GM13977 (cell line): ENCODE measurements around the gene SLAIN2.

Experiments used
- DNase-seq: peaks from one replicate; pipeline ENCODE4 v3.0.0; 2012; ENCODE audit warnings: low spot score
- CTCF ChIP-seq: IDR thresholded peaks from 2 replicates; pipeline ENCODE4 v1.5.1; 2012; ENCODE audit warnings: mild to moderate bottlenecking, control low read depth; ENCODE audit not compliant: insufficient read depth; ENCODE audit errors: extremely low read depth, missing control alignments
- in situ Hi-C: fragments of 300-500 bp; cut with MboI; formaldehyde crosslinking; loops from one replicate; pipeline ENCODE4 v1.12.0; 2022; ENCODE audit warnings: low sequenced_read_pairs, low pct_unique_long_range_greater_than_20kb, mixed read lengths, inconsistent platforms; ENCODE audit not compliant: unreplicated experiment

Gene SLAIN2

DNA sequence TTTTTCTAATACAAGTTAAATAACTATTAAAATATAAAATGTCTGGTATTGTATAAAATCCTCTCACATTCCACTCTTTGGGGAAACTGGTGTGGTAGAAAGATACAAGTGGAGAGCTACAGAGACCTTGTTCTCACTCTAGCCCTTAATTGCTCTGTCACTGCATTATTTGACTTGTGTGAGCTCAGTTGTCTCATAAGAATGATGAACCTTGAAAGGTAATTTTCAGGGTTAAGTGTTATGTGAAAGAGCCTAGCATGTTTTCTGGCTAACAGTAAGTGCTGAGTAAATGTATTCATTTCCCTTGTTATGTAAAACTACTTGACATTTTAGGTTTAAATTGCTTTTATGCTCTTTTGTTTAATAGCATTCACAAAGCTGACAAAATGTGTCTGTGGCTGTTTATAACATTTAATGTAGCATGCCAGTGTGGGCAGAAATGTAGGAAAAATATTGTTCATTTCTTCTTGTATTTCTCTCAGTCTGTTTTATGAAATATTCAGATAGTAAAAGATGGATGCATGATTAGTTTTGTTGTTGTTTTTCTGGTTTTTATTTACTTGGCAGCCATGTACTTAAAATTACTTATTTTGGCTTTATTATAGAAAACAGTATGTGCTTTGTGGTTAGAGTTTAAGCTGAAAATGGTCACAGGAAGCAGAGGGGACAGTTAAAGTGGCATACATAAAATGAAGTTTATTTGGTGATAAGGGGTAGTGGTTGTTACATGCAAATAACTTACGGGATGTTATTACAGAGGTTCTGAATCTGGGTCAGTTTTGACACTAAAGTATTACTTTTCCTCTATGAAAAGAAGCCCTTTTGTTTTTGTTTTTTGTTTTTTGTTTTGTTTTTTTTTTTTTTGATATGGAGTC lies 29.2 kb downstream of the SLAIN2 start:
- no peak for TF ChIP-seq CTCF
- no peak for DNase-seq
- in situ Hi-C loops = no loop called here

DNA sequence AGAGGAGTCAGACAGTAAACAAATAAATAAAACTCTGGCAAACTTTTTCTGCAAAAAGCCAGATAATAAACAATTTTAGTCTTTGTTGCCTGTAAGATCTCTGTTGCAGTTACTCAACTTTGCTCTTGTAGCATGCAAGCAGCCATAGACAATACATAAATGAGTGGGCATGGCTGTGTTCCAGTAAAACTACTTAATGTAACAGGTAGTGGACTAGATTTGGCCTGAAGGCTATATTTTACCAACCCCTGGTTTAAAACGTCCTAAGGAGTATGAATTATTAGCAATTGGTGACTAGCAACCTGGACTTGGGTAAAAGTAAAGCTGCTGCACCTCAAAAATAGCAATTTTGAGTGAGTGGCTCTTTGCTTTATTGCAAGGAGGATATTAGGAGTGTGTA lies 30.9 kb downstream of the SLAIN2 start:
- TF ChIP-seq CTCF = no peak
- no peak for DNase-seq
- in situ Hi-C loops = no loop called here

DNA sequence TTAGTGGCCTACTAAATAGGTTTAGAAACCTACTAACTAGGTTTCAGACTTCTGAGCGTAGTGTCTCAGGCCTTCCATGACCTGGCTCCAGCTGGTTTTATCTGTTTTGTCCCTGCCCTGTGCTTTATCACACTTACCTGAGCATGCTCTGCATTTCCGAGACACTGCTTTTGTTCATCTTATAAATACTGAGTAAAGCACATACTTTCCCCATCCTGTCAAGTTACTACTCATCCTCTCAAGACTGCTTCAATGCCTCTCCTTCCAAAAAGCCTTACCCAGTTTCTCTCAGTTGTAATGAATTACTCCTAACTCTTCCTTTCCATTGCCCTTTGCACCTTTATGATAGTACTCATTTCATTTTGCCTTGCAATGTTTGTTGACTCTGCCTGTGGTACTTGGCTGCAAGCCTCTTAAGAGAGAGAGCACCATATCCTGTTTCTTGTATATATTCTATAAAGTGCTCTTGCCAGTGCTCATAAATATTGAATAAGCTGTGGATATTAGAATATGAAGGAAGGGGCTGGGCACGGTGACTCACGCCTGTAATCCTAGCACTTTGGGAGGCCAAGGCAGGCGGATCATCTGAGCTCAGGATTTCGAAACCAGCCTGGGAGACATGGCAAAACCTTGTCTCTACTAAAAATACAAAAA lies 34.4 kb downstream of the SLAIN2 start:
- no peak for DNase-seq
- in situ Hi-C loops = no loop called here
- no peak for TF ChIP-seq CTCF

- TF ChIP-seq CTCF = no peak
- DNase-seq = no peak
- in situ Hi-C loops = no loop called here
Observed at GRCh38 chr4:48379587-48380180, 38.4 kb downstream of the SLAIN2 start.

DNA sequence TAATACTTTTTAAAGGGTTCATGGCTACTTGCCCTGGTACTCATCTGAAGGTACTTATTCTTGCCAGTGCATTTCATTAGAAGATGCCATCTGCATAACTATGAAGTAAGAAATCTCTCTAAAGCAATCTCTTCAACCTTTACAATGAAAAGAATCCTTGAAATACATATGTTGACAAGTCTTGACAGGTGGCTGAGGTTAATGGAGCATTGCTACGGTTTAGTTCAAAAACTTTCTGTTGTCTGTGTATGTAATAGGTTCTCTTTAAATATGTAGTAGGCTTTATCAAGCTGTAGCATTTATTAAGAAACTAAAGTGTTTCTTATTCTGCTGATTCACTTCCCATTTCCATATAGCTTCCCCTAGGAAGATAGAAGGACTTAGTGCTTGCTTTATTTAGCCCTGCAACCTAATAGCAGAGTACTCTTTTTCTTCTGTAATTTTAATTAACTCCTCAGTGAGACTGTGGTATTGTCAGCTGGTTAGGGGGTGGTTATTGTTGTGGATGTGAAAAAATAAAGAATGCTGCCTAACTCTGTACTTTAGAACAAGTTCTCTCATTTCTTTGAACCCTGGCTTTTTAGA lies 39.3 kb downstream of the SLAIN2 start:
- in situ Hi-C loops = no loop called here
- DNase-seq = no peak
- TF ChIP-seq CTCF = no peak

DNA sequence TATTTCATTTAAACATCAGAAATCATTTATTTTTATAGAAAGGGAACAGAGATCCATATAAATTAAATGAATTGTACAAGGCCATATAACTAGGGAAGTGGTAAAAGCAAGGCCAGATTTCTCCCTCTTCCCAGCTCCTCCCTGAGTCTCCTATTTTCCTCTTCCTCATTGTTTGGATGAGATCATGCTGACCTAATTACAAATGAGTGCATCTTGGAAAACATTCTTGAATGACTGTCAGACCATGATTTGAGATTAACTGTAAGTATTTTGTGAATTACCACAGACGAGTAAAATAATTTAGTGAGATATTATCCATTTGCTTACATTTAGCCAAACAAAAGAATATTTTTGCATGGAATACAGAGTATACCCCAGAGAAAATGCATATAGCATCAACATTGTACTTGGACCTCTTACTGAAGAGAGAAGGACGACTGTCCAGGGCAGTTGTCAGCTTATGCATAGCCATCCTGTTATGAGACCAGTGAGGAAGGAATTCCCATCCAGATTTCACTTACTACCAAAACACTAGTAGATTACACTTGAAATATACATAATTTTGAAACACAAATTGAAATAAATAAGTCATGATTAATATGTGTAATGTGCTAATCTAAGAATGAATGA lies 47.3 kb downstream of the SLAIN2 start:
- in situ Hi-C loops = no loop called here
- DNase-seq = no peak
- no peak for TF ChIP-seq CTCF
